ENCODE data around the gene STX2.

DNA sequence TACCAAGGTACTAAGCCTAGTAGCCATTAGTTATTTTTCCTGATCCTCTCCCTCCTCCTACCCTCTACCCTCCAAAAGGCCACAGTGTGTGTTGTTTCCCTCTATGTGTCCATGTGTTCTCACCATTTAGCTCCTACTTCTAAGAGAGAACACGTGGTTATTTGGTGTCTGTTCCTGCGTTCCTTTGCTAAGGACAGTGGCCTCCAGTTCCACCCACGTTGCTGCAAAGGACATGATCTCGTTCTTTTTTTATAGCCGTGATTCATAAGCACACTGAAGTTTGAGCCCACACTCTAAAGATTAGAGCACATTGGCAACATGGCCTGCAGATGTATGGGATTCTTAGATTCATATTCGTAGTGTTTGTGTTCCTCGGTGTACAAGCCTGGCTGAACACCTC is 8.1 kb upstream of the STX2 start:
- TF ChIP-seq POLR2A (IDR thresholded peaks at IDR 0.05) (no peak), CTCF (IDR thresholded peaks at IDR 0.05) (no peak)
